NT2/D1 (cell line): Measurements from ENCODE around the gene OR2L2.

Experiments used
- SUZ12 ChIP-seq: IDR thresholded peaks from 2 replicates; pipeline ENCODE4 v1.6.1; 2011; ENCODE audit not compliant: insufficient read length, insufficient read depth; ENCODE audit errors: extremely low read depth
- YY1 ChIP-seq: IDR thresholded peaks from 2 replicates; pipeline ENCODE4 v1.6.1; 2011; ENCODE audit not compliant: insufficient read length, insufficient read depth
- ZNF274 ChIP-seq: IDR thresholded peaks from 2 replicates; pipeline ENCODE4 v1.6.1; 2011; ENCODE audit warnings: mild to moderate bottlenecking, low read depth, low read length

GRCh38 chr1:247998811-247999210 lies 31.1 kb upstream of the OR2L2 start:
- TF ChIP-seq YY1, result no peak
- no peak for TF ChIP-seq SUZ12
- no peak for TF ChIP-seq ZNF274
